Putamen (tissue), 1 donor: ENCODE data around the gene PTPRK.

Experiments used
- DNase-seq: peaks from one replicate; pipeline ENCODE4 v3.0.0-alpha.2; 2016; ENCODE audit warnings: low spot score

The PTPRK gene

DNA sequence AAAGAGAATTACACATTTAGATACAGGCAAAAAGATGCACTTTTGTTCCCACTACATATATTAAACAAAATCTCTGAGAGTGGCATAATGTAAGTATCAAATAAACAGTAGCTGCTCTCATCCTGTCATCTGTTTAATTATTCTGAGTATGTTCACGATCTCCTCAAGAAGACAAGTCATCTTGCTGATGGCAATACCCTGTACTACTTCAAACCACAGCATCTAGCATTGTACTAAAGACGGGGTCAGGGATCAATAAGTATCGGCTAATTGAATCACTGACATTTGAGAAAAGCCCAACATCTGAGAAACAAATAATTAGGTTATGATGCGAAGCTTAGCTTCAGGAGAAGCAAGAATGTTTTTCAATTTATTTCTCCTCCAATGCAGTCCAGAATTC lies 175.1 kb downstream of the PTPRK start:
- DNase-seq, result no peak

DNA sequence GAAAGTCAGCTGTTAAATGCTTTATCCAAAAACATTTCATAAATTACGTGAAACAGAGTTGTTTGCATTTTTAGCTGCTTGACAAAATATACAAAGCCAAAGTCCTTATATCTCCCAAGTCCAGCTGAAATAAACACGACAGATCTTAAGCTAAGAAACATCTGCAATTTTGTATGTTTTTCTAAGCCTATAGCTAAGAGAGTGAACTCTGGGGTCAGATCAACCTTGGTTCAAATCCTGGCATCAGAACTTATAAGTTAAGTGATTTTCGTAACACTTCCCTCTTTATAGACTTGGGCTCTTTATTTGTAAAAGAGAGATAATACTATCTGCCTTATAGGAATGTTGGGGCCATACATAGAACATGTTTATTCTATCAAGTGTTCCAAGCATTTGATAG lies 176.7 kb downstream of the PTPRK start:
- DNase-seq, result no peak

DNA sequence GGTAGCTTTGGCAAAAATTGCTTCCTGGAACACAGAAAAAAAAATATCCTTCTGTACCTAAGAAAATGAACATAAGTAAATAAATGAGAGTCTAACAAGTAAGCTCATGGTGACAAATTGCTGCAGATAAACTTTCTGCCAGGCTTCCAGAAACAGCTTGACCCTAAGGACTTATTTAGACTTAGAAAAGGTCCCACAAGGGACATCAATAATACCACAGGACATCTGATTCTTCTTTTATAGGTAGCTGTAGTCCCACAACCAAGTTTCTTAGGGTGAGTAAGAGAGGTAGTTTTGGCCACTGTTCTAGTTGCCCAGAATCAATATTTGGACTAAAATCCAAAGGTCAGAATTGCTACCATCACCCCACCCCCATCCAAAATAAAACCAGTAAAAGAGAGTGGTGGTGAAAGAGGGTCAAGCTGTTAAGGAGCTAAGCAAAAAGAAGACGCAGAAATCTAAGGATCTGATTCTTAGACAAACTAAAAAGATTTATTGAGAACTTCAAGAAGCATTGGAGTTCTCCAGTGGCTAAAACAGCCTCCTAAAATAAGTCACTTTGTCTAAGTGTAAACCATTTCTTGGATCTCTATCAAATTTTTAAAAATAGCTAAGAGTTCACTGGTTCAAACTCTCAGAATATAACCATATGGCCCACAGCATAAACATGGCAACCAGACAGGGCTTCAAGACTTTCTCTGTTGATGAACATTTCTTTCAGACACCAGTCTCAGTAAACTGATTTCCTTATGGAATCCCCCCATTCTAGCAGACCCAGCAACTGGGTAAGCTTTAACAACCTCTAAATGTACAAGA lies 180.6 kb downstream of the PTPRK start:
- DNase-seq, result no peak

DNA sequence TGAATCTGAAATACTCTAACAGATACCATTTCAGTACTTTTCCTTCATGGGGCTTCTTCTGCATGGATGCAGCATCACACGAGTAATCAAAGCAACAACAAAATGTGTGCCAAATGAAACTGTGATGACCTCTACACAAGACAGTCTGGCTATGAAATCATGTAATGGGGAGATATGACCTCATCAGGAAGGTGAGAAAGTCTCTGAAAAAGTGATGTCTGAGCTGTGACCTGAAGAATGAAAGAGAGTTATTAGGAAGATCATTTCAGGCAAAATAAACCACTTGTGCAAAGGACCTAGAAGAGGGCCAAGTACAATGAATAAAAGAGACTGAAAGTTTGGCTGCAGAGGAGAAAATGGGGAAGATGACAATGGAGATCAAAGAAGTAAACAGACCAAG lies 182.8 kb downstream of the PTPRK start:
- no peak for DNase-seq

DNA sequence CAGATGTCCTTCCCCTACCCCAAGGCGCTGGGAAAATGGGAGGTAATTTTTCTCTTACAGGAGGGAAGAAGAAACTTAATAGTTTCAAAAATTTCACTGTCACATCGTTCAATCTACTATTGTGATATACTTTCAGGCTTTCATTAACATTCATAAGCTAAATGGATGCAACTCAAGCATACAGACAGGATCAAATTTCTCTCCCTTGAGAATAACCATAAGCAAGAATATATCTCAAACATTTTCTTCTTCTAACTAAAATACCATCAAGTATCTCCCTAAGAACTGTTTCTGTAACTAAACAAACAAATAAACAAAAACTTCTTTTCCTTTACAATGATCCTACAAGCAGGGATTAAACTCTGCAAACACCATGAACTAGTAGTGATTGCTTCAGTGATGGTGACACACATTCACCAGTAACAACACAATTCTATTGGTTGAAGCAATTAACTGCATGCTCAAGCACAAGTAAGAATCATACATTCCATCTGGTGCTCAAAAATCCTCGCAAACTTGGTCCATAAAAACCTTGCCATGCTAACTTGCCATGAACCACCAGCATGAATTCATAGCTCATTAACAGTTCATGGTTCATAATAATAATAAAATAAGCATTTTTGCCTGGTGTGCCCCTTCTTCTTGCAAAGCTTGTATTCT lies 183.8 kb downstream of the PTPRK start:
- no peak for DNase-seq

DNA sequence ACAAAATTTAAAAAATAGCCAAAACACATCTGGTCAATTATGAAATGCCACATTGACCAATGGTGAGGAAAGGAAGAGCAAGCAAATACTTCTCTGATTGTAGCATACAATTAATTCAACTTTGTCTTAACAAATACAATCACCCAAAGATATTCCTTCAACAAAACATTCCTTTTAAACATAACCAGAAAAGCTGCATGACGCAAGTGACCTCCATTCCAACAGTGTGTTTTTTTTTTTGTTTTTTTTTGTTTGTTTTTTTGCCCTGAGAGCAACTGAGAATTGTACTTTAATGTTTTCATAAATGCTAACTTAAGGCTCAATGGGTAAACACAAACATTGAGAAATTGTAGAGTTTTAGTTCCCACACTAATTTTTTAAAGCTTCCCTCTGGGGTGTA lies 184.4 kb downstream of the PTPRK start:
- no peak for DNase-seq

DNA sequence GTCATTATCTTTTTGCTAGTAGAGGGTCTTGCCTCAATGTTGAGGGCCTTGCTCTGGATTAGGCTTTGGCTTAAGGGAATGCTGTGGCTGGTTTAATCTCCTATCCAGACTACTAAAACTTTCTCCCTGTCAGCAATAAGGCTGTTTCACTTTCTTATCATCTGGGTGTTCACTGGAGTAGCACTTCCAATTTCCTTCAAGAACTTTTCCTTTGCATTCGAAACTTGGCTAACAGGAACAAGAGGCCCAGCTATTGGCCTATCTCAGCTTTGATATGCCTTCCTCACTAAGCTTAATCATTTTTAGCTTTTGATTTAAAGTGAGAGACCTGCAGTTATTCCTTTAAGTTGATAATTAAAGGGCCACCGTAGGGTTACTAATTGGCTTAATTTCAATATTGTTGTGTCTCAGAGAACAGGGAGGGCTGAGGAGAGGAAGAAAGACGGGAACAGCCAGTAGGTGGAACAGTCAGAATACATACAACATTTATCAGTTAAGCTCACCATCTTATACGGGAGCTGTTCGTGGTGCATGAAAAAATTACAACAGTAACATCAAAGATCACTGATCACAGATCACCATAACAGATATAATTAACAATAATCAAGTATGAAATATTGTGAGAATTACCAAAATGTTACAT lies 186.7 kb downstream of the PTPRK start:
- DNase-seq, result no peak

DNA sequence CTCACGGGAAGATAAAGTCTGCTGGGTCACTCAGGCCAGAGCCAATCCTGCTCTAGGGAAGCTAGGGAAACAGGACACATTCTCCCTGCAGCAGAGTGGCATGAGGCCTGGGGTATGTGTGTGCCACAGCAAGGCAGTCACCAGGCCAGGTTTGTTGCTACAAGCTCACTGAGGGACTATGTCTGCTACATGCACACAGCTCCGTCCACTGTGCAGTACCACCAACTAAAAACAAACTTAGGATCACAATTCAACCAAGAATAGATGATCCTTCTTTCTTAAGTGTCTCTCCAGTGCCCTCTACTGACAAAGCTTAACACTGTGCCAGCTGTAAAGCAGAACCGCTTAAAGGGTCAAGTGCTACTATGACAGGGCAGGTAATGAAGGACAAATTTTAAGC lies 192.5 kb downstream of the PTPRK start:
- no peak for DNase-seq

DNA sequence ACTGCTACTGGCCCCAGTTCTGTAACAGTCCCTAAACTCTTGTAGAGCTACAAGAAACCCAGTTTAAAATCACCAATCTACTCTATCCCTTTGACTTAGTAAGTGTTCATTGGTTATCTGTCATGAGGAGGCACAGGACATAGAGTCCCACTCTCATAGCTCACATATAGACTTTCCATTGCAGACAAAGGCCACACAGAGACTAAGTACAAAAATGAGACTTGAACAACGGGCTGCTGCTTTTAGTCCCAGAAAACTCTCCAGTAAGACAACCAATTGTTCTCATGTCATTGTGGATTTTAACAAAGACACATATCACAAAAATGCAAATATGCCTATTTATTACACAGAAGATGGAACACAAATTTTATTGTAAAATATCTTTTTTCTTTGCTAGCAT lies 197.4 kb downstream of the PTPRK start:
- peak; percentile 16 for DNase-seq

DNA sequence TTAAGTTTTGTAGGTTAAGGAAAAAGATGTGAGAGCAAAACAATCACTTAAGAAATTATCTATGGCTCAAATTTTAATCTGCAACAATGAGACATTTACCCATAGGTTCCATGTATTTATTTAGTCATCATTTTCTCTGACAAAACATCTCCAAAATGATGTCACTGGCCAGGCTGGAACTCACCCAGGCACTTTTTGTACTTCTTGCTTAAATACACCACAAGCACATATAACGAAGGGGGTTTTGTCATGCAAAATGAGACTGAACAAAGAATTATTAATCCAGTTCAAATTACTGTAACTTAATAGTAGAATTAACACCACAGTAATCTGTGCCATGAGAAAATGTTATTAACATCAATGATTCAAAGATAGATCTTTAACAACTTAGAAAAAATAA lies 200.5 kb downstream of the PTPRK start:
- DNase-seq, result no peak

DNA sequence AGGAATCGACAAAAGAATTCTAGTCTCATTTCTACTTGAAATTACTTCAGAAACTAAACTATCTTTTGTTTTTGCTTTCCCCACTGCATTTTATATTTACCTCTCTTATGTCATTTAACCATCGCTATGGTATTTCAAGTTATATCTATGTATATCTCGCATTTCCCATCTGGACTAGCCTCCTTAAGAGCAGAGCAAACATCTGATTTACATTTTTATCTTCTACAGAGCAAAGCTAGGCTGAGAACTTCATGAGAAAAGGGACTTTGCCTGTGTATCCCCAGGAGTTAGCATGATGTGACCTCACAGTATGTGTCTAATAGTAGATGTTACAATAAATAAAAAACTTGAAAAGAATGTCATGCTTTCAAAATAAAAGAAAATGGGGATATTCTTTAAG lies 201.2 kb downstream of the PTPRK start:
- DNase-seq, result no peak

DNA sequence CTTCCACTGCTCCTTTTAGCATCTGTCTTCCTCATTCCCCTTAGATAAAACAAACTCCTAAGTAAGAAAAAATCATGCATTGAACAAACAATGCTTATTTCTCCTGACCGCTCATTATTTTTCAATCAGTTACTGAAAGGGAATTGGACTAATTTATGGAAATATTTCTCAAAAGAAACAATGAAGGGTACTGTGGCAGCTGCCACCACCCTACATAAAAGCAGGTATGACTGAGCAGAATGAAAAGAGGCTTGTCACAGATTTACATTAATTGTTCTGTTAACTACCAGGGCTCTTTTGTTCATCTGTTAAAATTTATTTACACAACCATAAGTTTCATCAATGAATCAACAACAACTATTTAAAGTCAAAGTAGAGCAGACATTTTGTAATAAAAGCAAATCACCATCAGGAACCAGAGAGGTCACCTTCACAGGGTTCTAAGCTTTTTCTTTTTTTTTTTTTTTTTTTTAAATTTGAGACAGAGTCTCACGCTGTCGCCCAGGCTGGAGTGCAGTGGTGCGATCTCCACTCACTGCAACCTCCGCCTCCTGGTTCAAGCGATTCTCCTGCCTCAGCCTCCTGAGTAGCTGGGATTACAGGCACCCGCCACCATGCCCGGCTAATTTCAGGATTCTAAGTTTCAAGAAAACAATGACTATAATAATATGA lies 204.0 kb downstream of the PTPRK start:
- DNase-seq, result no peak

DNA sequence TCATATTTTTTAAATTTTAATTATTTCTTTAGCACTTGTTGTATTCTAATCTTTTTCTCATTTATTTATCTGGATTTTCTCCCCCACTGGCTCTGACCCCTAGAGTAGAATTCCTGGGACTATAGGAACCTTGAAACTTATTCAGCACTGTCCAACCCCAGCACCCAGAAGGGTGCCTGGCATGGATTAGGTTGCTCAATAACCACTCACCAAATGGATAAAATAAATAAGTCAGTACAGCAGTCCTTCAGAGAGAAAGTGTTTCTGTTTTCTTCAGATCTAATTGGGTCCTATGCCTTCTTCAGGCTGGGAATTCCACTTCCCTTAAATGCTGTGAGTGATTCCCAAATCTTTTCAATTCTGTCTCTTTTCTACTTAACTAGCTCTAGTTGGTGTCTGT lies 206.2 kb downstream of the PTPRK start:
- no peak for DNase-seq

DNA sequence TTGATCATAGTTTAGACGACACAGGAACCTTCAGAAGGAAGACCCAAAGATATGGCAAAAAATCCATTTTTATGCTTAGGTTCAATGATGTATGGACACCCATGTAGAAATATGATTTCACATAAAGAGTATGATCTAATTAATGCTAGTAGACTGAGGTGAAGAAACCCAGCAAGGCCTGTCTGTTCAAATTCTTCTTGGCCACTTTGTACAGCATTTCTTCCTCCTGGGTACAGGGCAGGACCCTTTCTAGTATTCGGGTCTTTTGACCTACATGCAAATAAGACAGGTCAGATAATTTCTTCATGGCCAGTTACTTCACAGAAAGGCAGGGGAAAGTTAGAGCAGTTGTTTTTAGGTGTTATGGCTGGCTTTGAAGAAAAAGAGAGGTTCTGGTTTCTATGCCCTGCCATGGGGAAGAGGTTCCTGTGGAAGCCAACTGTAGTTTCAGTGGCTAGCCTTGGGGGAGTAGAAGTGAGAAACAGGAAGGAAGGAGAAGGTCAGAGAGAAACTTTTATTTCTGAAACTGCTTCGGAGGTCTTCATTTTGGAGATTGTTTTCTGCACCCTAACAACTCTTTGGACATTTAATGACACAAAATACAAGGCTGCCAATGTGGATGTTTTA lies 208.3 kb downstream of the PTPRK start:
- no peak for DNase-seq

DNA sequence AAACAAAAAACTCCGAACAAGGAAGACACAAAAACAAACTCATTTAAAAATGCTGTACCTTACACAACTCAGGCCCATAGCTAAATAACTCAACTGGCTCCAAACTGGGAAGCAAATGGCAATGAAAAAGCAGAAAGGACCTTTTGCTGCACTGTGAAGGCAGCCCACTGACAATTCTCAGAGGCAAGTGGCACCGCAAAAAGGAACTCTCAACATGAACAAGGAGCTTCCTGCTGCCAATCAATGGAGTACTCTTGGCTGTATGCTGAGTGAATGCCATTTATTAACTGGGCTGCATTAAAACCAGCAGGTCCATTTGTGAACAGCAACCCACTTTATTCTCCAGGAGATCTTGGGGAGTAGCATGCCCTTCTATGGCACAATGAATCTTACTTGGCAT lies 209.9 kb downstream of the PTPRK start:
- DNase-seq, result no peak

DNA sequence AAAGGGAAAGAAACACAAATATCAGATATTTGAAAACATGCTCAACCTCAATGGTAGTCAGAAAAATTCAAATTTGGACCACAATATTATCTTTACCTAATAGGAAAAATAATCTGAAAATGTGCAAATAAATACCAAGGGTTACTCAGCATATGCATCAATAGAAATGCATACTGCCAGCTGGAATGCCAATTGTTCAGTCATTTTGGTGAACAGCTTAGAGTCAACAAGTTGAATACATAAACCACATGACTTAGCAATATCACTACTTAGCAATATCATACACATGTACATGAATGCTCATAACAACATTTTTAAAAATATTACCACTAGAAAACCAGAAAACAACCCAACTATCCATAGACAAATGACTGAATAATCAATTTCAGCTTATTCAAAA lies 212.7 kb downstream of the PTPRK start:
- DNase-seq, result no peak

DNA sequence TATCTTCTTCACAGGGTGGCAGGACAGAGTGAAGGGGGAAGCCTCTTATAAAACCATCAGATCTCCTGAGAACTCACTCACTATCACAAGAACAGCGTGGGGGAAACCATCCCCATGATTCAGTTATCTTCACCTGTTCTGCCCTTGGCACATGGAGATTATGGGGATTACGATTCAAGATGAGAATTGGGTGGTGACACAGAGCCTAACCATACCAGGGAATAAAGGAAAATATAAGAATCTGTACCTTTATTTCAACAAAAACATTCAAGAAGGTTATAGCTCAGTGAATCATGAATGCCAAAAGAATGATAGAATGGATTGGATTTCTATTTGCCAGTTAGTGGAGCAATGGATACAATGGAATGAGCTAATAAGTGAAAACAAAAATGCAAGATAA lies 214.4 kb downstream of the PTPRK start:
- no peak for DNase-seq

DNA sequence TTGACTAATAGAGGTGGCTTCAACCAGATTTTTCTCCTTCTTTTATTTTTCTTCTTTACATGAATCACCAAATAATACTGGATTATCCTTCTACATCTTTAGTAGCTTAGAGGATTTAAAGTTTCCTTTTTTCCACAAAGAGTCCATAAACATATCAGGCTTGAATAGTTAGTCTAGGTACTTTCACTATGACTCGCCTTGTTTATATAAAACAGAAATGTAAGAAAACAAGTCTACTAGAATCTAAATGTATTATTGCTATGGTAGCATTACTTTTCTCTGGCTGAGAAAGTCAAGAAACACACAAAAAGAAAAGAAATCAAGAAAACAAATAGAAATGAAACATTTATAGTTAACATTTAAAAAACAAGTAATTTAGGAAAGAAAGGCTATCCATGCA lies 215.2 kb downstream of the PTPRK start:
- no peak for DNase-seq

DNA sequence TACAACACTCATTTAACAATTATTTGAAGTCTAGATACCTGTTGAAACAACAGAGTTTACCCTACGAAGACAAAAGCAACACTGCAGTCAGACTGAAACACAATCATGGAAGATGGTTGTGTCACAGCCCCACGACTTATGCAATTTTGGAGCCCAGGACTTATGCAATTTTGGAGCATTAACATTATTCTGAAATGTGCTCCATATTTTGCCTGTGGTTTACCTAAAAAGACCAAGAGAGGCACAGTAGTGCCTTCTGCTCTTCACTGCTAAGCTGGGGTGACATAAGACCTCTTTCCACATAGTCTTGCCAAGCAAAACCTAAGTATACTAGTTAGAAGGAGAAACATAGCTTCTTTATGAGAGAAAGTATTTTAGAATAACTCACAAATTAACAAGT lies 216.5 kb downstream of the PTPRK start:
- no peak for DNase-seq

DNA sequence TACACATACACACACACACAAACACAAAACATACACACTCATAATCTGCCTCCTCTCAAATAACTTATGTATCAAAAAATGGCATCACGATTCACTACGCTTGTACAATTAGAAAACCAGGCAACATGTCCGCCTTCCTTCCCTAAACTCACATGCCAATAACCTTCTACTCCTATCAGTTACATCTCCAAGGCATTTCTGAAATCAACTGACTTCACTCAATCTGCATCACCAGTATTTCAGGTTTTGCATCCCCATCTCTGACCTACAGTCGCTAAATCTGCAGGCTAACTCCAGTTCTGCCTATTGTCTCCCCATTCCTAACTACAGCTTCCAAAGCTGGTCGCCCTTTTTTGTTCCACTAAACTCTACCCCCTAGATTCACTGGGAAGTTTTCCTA lies 217.5 kb downstream of the PTPRK start:
- DNase-seq, result no peak

DNA sequence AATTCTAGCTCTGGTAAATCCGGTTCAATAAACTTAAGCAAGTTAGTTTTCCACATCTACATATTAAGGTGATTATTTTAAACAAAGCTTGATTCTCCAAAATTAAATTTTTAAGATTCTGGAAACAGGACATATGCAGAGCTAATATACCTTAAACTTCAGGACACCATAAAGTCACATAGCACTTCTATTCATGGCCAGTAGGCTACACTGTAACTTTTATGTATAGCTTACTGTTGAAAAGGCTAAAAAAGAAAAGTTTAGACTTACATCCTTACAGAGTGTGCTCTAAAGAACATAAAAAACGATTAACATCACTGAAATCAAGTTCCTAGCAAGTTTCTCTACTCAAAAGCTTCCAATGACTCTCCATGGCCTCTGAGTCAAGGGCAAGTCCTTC lies 224.7 kb downstream of the PTPRK start:
- no peak for DNase-seq

DNA sequence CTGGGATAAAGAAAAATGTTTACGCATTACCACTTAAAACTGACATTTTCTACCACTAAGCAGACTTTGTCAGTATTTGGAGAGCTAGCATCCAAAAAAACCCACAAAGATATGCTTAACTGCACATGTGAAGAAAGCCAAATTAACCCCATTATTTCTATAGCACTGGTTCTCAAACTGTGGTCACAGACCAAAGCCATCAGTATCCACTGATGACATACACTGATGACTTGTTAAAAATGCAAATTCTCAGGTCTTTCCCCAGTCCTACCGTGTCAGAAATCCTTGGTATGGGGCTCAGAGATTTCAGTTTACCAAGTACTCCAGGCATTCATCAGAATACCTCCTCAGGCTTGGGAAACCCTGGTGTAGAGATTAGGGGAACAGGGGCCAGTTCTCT lies 230.2 kb downstream of the PTPRK start:
- no peak for DNase-seq
